IPS-11a (cell line): ENCODE data around the gene C11orf65.

Source experiments
- H3K4me3 ChIP-seq: one replicate; pipeline ENCODE4 v1.5.1; 2013; ENCODE audit warnings: low read depth, low read length, control low read depth

C11orf65 gene

GRCh38 chr11:108370990-108371389, 96.3 kb downstream of the C11orf65 start:
- no peak overlapping the region for H3K4me3 ChIP-seq

- no peak overlapping the region for H3K4me3 ChIP-seq
Measured at GRCh38 chr11:108370315-108370714, 97.0 kb downstream of the C11orf65 start.

- H3K4me3 ChIP-seq: no peak overlapping the region
Measured at GRCh38 chr11:108369064-108369463, 98.3 kb downstream of the C11orf65 start.

GRCh38 chr11:108368134-108368533, 99.2 kb downstream of the C11orf65 start:
- H3K4me3 ChIP-seq: no peak overlapping the region

- H3K4me3 ChIP-seq: no peak overlapping the region
Measured at GRCh38 chr11:108364159-108364558, 103.2 kb downstream of the C11orf65 start.

GRCh38 chr11:108351468-108351867, 115.9 kb downstream of the C11orf65 start:
- H3K4me3 ChIP-seq: no peak overlapping the region

GRCh38 chr11:108346451-108346850, 120.9 kb downstream of the C11orf65 start:
- H3K4me3 ChIP-seq: no peak overlapping the region

GRCh38 chr11:108345767-108346166, 121.6 kb downstream of the C11orf65 start:
- H3K4me3 ChIP-seq: no peak overlapping the region

- no peak overlapping the region for H3K4me3 ChIP-seq
Measured at GRCh38 chr11:108343714-108344113, 123.6 kb downstream of the C11orf65 start.

GRCh38 chr11:108341654-108342053, 125.7 kb downstream of the C11orf65 start:
- H3K4me3 ChIP-seq: no peak overlapping the region

- no peak overlapping the region for H3K4me3 ChIP-seq
Measured at GRCh38 chr11:108340973-108341372, 126.4 kb downstream of the C11orf65 start.

- no peak overlapping the region for H3K4me3 ChIP-seq
Measured at GRCh38 chr11:108338750-108339149, 128.6 kb downstream of the C11orf65 start.

- no peak overlapping the region for H3K4me3 ChIP-seq
Measured at GRCh38 chr11:108333403-108333899, 133.9 kb downstream of the C11orf65 start.
